Left lung (tissue), 10 donors: Measurements from ENCODE around the gene DTNB. TPM values are rescaled to one million over a fixed set of nuclear protein-coding genes. Genes with fewer than 3 reads are reported as not detected.
"Not testable (repeated sequence)": the region's sequence is repeated elsewhere in the genome, so short reads cannot be mapped to it uniquely, and the experiment has no call there.

ENCODE experiments used
- ATAC-seq: fragments of 200-7000 bp; cut with Tn5 transposase; one replicate; pipeline ENCODE4 v1.9.1; 2020; ENCODE audit warnings: moderate library complexity
- DNase-seq, 4 donors: peaks; one replicate each; pipeline ENCODE4 v3.0.0-alpha.2; 2013 to 2020
- H3K27ac ChIP-seq, 2 donors: fragments of 200-600 bp; sonication (generic) in 1 of 2; one replicate each; pipeline versions ENCODE4 v1.5.0 to v1.8.0; 2020 to 2021
- H3K27me3 ChIP-seq, 2 donors: fragments of 200-600 bp; sonication (generic) in 1 of 2; one replicate each; pipeline versions ENCODE4 v1.5.0 to v1.8.0; 2020 to 2021
- H3K36me3 ChIP-seq, 2 donors: fragments of 200-600 bp; sonication (generic) in 1 of 2; one replicate each; pipeline versions ENCODE4 v1.5.0 to v1.8.0; 2020 to 2021
- H3K4me1 ChIP-seq, 2 donors: fragments of 200-600 bp; one replicate each; pipeline ENCODE4 v1.8.0; 2021
- H3K4me3 ChIP-seq, 2 donors: fragments of 200-600 bp; sonication (generic) in 1 of 2; one replicate each; pipeline versions ENCODE4 v1.5.0 to v1.8.0; 2020 to 2021; ENCODE audit warnings: mild to moderate bottlenecking in 1 of 2
- H3K9me3 ChIP-seq, 2 donors: fragments of 200-600 bp; sonication (generic) in 1 of 2; one replicate each; pipeline versions ENCODE4 v1.5.0 to v1.8.0; 2020 to 2021
- CTCF ChIP-seq, 2 donors: fragments of 200-600 bp; sonication (generic) in 1 of 2; IDR thresholded peaks; one replicate each; pipeline versions ENCODE4 v1.5.0 to v1.8.0; 2021; ENCODE audit warnings: antibody characterized with exemption in 2 of 2
- intact Hi-C, 2 donors: fragments of 100-400 bp; cut with DNase I; formaldehyde crosslinking; loops; one replicate each; pipeline versions ENCODE4 v1.11.2 to v1.14.2; 2022
- polyA plus RNA-seq, 6 donors: library from polyadenylated mRNA; unstranded; fragments of 120-200 nt; gene quantifications; one replicate each; pipeline ENCODE4 v1.2.1, GENCODE V29; 2013; ENCODE audit not compliant: insufficient read length in 6 of 6
- total RNA-seq, 2 donors: library from RNA; stranded (reverse); fragmentation: NEBNext Ultra II Directional; extraction: Animal tissue kit (Norgen Biotek cat#: 25700); gene quantifications; one replicate each; pipeline ENCODE4 v1.2.1, GENCODE V29; 2021
- donor health status: DM: no; HTN: yes; CAD: no.
- donor health status: DM: no; HTN: no; CAD: no.

Gene DTNB
- total and polyA plus RNA-seq, 8 donors = 17.6 to 32.5 (median 29.5) TPM

- no peak overlapping the region for H3K27ac ChIP-seq
- H3K4me1 ChIP-seq = peaks cover 10 to 27% of the 10 kb centered on the region in 2 donors
- no peak for TF ChIP-seq CTCF (IDR thresholded peaks at IDR 0.05)
- H3K4me3 ChIP-seq = peak overlapping the region in 1 of 2 donors; percentile 72
- intact Hi-C loops = no loop called here
- no peaks in the 10 kb centered on the region for H3K27me3 ChIP-seq
- ATAC-seq = peak; percentile 16
- peak in 1 of 4 donors; percentile 63 for DNase-seq
- no peaks in the 10 kb centered on the region for H3K36me3 ChIP-seq
- H3K9me3 ChIP-seq = no peaks in the 10 kb centered on the region
These were observed 1.8 kb downstream of the DTNB start for GRCh38 chr2:25671622-25672021.

- Histone ChIP-seq H3K27ac (no peak overlapping the region), H3K4me1 (peaks cover 10 to 36% of the 10 kb centered on the region in 2 donors), H3K4me3 (no peak overlapping the region), H3K36me3 (no peaks in the 10 kb centered on the region), H3K9me3 (no peaks in the 10 kb centered on the region), H3K27me3 (no peaks in the 10 kb centered on the region)
- ATAC-seq (no peak), DNase-seq (no peak)
- TF ChIP-seq CTCF (IDR thresholded peaks at IDR 0.05) = no peak
- intact Hi-C loops = loop anchor here in 1 of 2 donors (10.0 kb wide), 1 partner anchor 65 kb away; no protein-coding TSS in a partner anchor
These were observed 3.9 kb downstream of the DTNB start for GRCh38 chr2:25669520-25669919.

- H3K4me1 ChIP-seq = peaks cover 0 to 15% of the 10 kb centered on the region in 2 donors
- ATAC-seq = no peak
- no peak for TF ChIP-seq CTCF (IDR thresholded peaks at IDR 0.05)
These were observed 7.2 kb downstream of the DTNB start for GRCh38 chr2:25666218-25666617.

GRCh38 chr2:25665429-25665828, 7.9 kb downstream of the DTNB start:
- intact Hi-C loops = loop anchor here in 1 of 2 donors (10.0 kb wide), 1 partner anchor 61 kb away; no protein-coding TSS in a partner anchor
- ATAC-seq = peak; percentile 58

More at GRCh38 chr2:25666218-25666617, 7.2 kb downstream of the DTNB start:
- H3K9me3 ChIP-seq = no peaks in the 10 kb centered on the region
- H3K27ac ChIP-seq = no peak overlapping the region
- DNase-seq = no peak
- no peaks in the 10 kb centered on the region for H3K27me3 ChIP-seq
- H3K4me3 ChIP-seq = no peak overlapping the region
- intact Hi-C loops = loop anchor here in 1 of 2 donors (10.0 kb wide), 1 partner anchor 61 kb away; no protein-coding TSS in a partner anchor
- H3K36me3 ChIP-seq = no peaks in the 10 kb centered on the region

GRCh38 chr2:25664965-25665307, 8.4 kb downstream of the DTNB start:
- no peak for ATAC-seq

More at GRCh38 chr2:25665429-25665828, 7.9 kb downstream of the DTNB start:
- H3K27ac ChIP-seq, H3K27me3 ChIP-seq, DNase-seq, H3K9me3 ChIP-seq, H3K36me3 ChIP-seq, H3K4me3 ChIP-seq: not testable (repeated sequence)
- peaks cover 0 to 13% of the 10 kb centered on the region in 2 donors for H3K4me1 ChIP-seq

More at GRCh38 chr2:25664965-25665307, 8.4 kb downstream of the DTNB start:
- H3K4me3 ChIP-seq = no peak overlapping the region
- TF ChIP-seq CTCF (IDR thresholded peaks at IDR 0.05) = peak in 1 of 2 donors; percentile 0
- no peaks in the 10 kb centered on the region for H3K36me3 ChIP-seq
- peaks cover 0 to 13% of the 10 kb centered on the region in 2 donors for H3K4me1 ChIP-seq
- no peaks in the 10 kb centered on the region for H3K27me3 ChIP-seq
- DNase-seq = no peak
- H3K9me3 ChIP-seq = no peaks in the 10 kb centered on the region
- intact Hi-C loops = loop anchor here in 1 of 2 donors (10.0 kb wide), 1 partner anchor 60 kb away; no protein-coding TSS in a partner anchor
- H3K27ac ChIP-seq = no peak overlapping the region
